ENCODE measurements around the gene GPC1.

GRCh38 chr2:240507778-240508251, 72.4 kb downstream of the GPC1 start:
- TF ChIP-seq CTCF (IDR thresholded peaks at IDR 0.05) (no peak), POLR2AphosphoS5 (IDR thresholded peaks at IDR 0.05) (no peak), POLR2A (IDR thresholded peaks at IDR 0.05) (no peak)
